Raji (cell line): Measurements from ENCODE around the gene SETX.

Source experiments
- POLR2A ChIP-seq: IDR thresholded peaks from 2 replicates; pipeline ENCODE4 v1.6.1; 2011; ENCODE audit warnings: low read depth, low read length, control low read depth; ENCODE audit not compliant: insufficient read depth

Gene SETX

GRCh38 chr9:132221941-132222340 lies 132.8 kb downstream of the SETX start:
- no peak for TF ChIP-seq POLR2A

GRCh38 chr9:132218208-132218607 lies 136.6 kb downstream of the SETX start:
- TF ChIP-seq POLR2A, result no peak

DNA sequence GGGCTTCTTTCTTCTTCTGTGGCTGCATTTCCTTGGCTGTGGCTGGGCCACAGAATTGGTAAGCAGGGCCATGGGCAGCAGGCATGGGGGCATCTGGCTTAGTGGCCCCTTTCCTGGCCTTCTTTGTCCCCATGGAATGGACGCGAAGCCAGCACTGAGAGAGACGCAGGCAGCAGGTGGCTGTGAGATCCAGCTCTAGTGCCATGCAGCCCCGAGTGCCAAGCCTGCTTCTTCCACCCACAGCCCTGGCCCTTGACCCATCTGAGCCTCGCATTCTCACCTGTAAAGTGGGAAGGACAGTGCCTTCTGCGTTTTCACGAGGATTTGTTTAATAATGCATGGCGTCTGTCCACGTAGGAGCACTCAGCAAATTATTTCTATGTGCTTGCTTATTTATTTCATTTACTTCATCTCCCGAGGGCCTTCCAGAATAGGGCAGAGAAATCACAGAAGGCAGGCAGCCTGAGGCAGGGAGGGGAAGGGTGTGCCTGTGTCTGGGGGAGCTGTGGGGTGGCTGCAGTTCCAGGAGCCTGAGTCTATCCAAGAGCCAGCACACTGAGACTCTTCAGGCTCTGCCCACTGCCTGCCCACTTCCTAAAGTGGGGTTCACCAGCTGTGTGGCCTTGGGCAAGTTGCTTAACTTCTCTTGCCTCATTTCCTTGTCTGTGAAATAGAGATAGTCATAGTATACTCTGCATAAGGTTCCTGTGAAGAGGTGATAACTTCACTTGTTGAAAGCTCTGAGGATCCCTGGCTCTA lies 137.7 kb downstream of the SETX start:
- no peak for TF ChIP-seq POLR2A

DNA sequence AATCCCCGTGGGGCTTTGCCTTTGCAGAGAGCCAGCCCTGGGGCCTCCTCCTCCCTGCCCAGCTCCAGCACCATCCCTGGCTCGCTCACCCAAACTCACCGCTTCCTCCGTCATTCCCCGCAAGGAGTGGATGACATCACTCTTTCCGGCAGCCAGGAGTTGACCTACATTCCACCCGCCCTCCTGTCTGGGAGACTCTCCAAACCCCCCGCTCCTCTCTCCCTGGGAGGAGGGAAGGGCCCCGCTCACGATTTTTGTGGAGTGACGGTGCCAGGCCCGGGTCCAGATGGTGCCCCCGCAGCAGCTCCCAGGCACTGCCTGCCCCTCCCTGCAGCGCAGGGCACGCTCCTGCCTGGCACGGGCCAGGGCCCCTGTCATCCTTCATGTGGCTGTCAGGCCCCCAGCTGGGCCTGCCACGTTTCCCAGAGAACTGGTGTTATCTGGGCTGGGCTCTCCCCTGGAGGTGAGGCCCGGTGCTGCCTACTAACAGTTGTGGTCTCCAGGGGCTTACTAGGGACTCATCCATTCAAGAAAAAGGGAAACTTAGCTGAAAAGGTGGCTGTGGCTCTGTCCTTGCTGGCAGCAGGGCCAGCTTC lies 140.7 kb downstream of the SETX start:
- TF ChIP-seq POLR2A, result no peak

GRCh38 chr9:132211570-132211969 lies 143.2 kb downstream of the SETX start:
- no peak for TF ChIP-seq POLR2A
